CD4-positive, alpha-beta T cell treated with Interleukin-6 for 4 hours (primary cell): ENCODE measurements around the gene MLNR.

Source experiments
- DNase-seq: peaks from one replicate; pipeline ENCODE4 v3.0.0-alpha.2; 2020; ENCODE audit warnings: mixed read lengths

Gene MLNR

DNA sequence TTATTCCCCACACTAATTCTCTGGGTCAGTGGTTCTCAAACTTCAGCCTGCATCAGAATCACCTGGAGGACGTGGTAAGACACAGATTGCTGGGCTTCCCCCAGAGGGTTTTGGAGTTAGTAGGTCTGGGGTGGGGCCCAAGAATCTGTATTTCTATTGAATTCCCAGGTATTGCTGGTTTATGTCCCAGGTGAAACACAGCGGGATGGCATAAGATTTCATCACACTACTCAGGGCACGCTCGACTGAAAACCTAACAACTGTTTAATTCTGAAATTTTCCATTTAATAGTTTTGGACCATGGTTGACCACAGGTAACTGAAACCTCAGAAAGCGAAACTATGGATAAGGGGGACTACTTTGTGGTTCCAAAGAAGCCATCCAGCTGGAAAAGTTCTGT, 6.5 kb downstream of the MLNR start:
- no peak for DNase-seq

DNA sequence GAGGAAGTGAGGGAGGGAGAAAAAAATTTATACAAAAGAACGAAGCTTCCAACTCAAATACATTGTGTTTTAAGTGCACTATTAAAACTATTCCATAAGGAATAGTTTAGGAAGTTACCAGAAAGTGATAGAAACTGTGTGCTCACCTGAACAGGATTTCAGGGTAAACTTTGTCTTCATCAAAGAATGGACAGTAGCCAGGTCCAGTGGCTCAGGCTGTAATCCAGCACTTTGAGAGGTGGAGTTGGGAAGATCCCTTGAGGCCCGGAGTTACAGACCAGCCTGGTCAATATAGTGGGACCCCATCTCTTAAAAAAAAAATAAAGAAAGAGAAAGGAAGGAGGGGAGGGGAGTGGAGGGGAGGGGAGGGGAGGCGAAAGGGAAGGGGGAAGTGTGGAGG, 14.6 kb downstream of the MLNR start:
- no peak for DNase-seq

DNA sequence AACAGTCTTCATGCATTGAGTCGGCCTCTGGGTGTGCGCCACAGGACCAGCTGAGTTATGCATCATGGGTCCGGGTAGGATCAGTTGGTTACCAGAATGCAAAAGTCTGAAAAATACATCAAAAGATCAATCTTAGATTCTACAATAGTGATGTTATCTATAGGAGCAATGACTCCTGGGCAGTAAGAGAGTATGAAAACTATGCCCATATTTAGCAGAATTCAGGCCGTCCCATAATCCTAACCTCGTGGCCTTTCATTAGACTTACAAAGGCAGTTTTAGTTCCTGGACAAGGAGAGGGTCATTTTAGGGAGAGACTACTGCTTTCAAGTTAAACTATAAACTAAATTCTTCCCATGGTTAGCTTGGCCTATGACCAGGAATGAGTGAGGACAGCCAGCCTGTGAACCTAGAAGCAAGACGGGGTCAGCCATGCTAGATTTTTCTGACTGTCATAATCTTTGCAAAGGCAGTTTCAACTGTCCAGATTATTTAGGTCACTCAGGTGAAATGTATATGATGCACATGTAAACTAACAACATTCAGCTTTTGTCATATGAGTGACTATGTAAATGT, 15.8 kb downstream of the MLNR start:
- no peak for DNase-seq

DNA sequence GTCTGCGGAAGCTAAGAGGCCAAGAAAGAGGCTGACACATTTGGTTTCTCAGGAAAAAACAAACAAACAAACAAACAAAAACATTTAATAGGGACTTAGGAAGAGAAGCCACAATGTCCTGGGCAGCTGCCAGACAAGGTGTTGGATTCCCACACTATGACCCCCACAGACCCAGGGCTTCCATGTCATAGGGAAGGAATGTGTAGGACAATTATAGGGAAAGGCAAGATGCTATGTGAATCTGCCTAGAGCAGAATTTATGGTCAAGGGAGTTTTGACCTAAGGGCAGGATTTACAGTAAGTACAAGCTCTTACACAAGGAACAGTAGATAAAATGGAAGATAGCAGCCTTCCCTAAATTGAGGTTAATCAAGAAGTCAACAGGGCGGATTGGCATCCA, 18.5 kb downstream of the MLNR start:
- DNase-seq = no peak

DNA sequence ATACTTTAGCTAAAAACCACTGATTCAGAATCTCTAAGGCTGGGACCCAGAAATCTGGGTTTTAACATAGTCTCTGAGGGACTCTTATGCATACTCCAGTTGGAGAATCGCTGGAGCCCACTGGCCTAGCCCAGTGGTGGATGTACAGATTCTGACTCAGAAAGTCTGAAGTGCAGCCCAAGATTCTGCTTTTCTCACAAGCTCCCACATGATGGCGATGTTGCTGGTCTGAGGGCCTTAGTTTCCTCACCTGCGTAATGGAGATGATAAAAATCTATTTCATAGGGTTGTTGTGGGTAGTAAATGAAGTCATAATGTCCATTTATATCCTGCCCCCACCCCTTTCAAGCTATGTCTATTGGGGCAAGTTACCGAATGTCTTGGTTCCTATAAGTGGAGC, 19.9 kb downstream of the MLNR start:
- DNase-seq = peak; percentile 48

DNA sequence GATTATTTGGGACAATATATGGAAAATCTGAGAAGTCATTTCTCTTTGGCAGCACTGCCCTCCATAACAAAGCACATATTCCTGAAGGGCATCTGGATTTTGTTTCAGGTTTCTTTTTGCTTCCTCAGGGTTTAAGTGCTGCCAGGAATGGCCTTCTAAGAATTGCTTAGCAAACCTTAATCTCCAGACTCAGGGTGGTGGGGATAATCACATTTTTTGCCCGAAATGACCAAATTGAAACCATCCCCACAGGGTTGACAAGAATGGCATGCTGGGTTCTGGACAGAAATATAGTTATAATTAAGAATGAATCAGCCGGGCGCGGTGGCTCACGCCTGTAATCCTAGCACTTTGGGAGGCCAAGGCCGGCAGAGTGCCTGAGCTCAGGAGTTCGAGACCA, 21.2 kb downstream of the MLNR start:
- DNase-seq = no peak

DNA sequence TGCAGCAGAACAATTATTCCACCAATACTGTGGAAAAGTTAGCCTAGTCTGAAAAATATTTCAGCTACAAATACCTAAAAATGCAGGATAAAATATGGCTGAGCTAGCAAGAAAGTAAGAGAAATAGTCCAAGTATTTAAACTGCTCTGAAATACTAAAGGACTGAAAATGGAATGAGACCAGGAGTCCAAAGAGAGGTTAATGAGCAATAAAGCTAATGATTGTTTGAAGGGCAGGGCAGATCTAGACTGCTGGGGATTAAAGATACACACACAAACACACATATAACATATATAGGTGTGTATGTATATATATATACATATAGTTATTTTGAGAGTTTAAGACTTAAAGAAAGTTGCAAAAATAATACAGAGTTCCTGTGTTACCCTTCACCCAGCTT, 25.0 kb downstream of the MLNR start:
- no peak for DNase-seq

DNA sequence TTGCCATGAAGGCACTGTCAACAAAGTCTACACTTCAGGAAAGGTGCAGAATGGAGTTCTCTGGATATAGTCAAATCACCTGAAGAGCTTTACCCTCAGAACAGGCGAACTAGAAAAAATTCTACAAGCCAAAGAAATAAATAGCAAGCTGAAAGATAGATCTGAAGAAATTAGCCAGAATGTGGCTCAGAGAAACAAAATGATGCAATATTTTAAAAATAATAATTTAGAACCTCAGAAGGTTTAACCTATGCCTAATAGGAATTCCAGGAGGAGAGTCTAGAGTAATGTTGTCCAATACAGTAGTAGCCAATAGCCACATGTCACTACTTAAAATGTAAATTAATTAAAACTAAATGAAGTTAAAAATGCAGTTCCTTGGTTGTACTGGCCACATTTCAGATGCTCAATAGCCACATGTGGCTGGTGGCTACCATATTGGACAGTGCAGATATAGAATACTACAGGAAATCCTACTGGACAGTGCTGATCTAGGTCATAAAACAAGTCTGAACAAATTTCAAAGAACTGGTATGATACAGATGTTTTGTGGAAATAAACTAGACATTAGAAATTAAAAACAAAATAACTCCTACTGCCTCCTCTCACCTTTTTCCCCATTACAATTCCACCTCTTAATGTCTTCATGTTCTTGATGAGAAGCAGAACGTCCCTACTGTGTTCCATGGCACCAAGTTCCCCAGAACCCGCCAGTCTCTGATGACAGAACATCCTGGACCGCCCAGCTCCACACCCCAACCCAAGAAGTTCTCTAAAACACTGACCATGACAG, 26.9 kb downstream of the MLNR start:
- no peak for DNase-seq

DNA sequence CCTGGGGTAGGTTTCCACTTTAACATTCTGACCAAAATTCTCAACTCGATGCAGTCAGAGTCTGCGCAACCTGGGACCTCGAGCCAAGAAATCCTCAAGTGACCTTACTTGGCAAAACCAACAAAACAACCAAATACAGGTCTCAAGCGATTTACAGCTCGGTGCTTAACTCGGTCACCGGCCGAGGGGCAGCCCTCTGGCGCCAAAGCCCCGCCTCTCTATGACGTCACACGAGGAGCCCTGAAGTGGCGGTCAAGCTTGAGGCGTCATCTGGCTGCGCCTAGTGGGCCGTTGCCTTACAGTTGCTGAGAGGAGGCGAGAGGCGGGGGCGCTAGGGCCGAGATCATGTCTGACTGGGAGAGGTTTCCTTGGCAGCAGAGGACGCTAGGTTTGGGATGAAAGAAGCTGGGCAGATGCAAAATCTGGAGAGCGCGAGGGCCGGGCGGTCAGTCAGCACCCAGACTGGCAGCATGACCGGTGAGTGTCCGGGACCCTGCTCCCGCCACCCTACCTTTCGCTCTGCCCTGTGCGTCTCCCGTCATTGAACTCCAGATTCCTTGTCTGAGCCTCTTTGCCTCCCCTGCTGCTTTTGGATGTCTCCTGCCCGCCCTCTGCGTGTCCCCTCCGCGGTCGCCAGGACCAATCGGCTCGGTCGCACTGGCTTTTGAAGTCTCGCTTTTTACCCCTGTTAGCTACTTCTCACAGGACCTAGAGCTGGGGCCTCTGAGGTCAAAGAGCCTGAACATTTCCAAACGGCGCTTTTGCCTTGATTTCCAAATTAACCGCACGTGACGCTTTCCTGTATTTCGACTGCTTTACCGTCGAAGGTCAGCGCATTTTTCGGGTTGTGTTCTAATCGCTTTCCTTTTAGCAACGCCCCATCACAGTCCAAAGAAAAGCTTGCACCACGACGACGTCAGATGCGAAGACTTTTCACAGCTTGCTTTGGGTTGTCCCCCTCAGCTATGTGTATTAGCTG, 27.8 kb downstream of the MLNR start, which contains the start of gene CDADC1:
Gene CDADC1 (plus strand): TSS at position 283 of the 979 bp plus-strand sequence. CDS start 113 bp downstream, at position 396.
- peak; percentile 89 for DNase-seq

DNA sequence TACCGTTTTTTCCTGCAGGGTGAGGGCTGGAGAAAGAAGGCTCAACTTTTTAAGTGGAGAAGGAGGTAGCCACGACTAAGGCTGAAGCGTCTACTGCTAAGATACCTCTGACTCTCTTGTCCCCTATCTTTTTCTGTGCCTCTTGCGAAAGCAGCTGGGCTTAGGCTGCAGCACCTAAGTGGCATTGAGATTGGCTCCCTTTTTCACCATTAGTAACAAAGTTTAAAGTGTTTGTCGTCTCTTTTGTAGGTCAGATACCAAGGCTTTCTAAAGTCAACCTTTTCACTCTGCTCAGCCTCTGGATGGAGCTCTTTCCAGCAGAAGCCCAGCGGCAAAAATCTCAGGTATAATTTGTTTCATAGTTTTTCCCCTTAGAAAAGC, 28.5 kb downstream of the MLNR start:
- DNase-seq = no peak

DNA sequence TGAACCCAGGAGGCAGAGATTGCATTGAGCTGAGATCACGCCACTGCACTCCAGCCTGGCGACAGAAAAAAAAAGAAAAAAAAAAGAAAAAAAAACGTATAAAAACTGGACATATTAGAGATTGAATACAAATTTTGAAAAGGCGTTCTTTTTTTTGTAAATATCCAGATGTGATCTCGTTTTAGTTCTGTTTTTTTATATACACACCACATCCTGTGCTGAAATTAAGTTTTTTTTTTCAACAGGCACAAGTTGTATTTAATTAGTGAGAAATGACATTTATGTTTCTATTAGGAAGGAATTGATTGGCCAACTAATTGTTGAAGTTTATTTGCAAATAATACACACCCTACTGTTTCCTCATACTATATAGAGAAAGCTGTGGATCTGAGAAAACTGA, 31.2 kb downstream of the MLNR start:
- DNase-seq = no peak

DNA sequence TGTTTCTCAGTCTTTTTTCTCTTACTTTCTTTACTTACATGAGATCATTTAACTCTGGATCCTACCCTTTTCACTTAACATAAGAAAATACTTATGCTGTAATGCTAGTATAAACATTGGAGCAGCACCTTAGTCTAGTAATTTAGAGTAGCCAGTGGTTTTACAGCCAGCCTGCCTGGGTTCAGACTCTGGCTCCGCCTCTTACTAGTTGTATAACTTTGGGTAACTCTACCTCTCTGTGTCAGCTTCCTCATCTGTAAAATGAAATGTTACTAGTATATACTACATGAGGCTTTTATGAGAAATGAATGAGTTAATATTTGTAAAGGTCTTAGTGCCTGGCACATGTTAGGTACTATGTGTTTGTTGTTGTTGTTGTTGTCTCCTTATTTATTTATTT, 33.2 kb downstream of the MLNR start:
- DNase-seq = no peak

DNA sequence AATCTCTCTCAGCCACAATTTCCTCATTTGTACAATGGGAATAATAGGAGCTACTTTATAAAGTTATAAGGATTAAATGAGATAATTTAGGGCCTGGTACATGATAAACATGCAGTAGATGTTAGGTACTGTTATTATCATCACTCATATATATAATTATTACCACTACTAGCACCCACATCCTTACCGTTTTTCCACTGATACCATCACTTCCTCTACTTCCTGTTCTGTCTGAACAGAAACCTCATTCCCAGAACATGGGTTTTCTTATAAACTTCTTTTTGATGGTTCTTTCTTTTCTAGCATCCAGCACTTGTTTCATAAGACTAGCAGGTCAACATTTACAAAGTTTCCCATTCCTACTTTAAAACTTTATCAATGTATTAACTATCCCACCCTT, 33.9 kb downstream of the MLNR start:
- DNase-seq = no peak

DNA sequence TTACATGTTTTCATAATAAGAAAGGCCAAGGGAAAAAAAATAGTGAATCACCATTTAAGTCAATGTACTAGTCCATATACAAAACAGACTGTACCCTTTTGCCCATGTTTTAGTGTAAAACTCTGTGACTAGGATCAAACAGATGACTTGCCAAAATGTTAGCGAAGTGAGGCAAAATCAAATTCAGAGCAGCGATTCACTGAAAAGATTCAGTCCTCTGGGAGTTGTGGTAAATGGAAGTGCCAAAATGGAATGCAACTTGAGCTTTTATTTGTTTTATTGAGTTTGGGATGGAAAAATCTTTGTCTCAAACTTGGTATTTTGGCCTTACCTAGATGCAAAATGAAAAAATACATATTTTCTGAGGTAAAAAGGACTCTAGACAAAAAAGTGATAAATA, 36.7 kb downstream of the MLNR start:
- no peak for DNase-seq

DNA sequence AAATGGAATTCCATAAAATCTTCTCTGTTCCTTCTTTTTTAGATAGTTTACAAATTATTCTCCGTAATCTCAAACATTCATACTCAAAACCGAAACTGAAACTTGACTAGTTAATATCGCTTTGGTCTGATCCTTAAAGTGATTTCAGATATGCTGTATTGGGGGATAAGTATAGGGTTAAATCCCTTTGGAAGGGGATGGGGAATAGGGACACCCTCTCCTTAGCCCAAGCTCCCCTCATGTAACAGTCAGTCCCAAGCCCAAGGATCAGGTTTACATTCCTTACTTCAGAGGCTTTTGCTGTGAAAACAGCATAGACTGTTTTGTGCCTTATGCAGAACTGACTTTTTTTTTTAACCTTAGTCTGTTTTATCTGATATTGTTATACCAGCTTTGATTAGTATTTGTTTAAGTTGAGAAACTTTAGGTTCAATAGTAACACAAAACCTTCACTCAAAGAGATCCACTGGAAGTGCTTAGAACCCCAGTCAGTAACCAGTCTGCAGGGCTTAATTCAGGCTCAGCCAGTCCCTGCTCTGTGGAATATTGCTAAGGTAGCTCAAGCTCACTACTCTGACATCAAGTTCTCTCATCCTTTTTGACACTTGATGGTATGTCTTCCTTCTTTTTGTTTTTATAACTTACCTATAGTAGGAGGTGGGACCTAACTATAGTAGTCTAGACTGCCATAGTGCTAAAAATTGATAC, 38.1 kb downstream of the MLNR start:
- DNase-seq = peak; percentile 10

DNA sequence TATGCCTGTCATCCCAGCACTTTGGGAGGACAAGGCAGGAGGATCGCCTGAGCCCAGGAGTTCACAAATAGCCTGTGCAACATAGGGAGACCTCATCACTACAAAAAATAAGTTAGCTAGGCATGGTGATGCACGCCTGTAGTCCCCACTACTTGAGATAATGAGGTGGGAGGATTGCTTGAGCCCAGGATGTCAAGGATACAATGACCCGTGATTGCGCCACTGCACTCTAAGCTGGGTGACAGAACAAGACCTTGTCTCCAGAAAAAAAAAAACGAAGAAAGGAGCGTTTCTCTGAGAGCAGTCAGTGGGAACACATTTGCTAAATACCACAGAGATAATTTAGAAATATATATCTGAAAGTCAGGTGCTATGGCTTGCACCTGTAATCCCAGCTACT, 39.4 kb downstream of the MLNR start:
- DNase-seq = no peak

DNA sequence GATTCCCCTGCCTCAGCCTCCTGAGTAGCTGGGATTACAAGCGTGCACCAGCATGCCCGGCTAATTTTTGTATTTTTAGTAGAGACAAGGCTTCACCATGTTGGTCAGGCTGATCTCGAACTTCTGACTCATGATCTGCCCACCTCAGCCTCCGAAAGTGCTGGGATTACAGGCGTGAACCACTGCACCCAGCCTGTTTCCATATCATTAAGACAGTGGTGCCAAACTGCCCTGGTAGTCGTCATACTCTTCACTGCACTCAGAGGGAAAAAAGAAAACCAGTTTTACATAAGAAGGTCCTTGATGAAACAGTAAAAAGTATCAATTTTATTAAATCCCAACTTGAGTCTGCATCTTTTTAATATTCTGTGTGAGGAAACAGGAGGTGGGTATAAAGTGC, 42.5 kb downstream of the MLNR start:
- DNase-seq = no peak

DNA sequence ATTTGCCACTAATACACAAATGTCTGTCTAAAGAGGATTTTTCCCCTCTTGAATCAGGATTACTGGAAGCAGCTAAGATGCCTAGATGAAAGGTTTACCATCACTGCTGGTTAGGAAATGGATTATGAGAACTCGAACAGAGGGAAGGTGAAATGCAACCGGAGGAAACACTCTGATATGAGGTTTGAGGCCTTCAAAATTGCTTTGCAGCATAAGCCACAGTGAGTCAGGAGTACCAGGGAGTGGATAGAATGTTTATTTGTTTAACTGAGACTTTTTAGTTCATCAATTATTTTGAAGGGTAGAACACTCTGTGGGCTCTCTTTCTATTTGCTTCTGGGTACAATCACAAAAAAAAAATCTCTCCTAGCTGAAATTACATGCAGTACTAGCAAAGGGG, 45.7 kb downstream of the MLNR start:
- no peak for DNase-seq

DNA sequence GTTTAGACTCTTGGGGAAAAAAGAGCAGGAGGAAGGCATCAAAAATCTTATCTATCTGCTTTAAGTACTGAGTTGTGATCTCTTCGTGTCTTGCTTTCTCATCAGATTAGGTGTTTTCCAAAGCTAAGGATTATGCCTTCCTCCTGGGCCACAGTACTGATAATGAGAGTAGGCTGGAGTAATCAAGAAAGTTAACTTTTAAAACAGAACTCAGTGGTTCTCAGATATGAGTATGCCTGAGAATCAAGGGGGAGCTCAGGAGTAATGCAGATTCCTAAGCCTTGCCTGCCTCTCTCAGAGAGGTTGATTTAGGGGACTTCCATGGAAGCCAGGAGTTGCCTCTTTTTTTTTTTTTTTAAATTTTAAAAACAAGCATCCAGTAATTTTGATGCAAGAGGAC, 51.1 kb downstream of the MLNR start:
- no peak for DNase-seq
